Erythroblast (primary cell): ENCODE data around the gene KATNIP.

Experiments used
- GATA1 ChIP-seq: IDR thresholded peaks from 2 replicates; pipeline ENCODE4 v1.6.1; 2011; ENCODE audit warnings: low read depth, mild to moderate bottlenecking, control low read depth, low read length, moderate library complexity
- POLR2A ChIP-seq: IDR thresholded peaks from 2 replicates; pipeline ENCODE4 v1.6.1; 2011; ENCODE audit warnings: mild to moderate bottlenecking, low read length

GRCh38 chr16:27508476-27508875 lies 41.5 kb upstream of the KATNIP start:
- TF ChIP-seq POLR2A (no peak), GATA1 (no peak)
